Cortex of kidney (tissue), 1 donor: Measurements from ENCODE around the gene UGT1A5.

Experiments used
- DNase-seq: peaks from one replicate; lab custom pipeline; 2025; lab: John Stamatoyannopoulos, UW

The UGT1A5 gene

DNA sequence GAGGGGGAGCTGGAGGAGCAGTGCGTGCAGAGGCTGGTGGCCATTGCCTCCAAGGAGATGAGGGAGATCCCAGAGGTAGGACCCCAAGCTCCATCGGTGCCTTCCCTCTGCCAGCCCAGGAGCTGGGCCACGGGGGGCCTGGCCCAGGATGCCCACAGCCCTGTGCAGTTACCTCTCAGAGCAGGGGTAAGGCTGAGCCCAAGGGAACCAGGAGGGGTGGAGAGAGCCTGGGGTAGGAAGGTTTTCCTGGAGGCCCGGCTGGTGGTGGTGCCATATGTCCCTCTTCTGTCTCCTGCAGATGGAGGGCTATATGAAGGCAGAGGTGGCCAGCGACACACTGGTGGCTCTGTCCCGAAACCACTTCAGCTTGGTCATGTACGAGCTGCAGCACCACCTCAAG is 76.8 kb downstream of the UGT1A5 start:
- no peak for DNase-seq

DNA sequence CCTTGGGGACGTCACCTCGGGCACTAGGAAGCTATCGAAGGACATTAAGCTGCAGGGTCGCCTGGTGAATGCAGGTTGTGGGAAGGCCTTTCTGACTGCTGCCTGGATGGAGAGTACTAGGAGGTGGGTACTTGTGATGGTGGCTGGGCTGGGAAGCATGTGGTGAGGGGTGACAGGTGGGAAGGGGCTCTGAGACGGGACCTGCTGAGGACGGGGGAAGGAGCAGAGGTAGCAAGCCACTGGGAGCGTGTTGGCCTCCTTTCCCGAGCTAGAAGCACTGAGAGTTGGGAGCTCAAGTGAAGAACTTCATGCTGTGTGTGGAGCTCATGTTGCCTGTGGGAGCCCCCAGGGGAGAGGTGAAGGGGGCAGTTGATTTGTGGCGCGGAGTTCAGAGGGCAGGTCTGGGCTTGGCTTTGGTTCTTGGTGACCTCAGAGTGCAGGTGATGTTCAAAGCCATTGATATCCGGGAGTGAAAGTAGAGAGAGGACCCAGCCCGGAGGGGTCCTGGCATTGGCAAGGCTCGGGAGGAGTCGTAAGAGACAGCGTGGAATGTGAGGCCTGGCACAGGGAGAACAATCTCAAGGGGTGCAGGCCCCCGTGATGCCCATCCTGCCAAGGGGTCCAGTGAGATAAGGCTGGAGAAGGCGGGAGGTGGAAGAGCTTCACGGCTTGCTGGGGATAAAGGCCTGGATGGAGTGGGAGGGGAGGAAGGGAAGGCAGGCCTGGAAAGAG is 78.6 kb downstream of the UGT1A5 start:
- no peak for DNase-seq

GRCh38 chr2:233791883-233792329 is 79.2 kb downstream of the UGT1A5 start:
- DNase-seq, result no peak

DNA sequence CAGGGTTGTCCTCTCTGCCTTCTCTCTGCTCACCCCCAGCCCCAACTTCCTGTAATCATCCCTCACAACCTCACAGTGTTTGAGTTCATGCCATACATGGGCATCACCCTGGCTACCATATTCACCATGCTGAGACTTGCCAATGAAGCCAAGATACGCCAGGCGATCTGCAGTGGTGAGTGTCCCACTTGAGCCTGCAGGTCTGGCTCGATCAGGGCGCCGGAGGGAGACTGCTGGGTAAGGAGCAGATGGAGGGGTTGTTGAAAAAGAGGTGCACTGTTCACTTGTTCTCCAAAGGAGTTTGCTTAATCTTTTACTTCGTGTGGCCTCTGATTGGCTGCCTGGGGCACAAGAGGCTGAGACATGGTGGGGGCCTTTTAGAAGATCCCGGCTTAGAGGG is 80.0 kb downstream of the UGT1A5 start:
- no peak for DNase-seq

DNA sequence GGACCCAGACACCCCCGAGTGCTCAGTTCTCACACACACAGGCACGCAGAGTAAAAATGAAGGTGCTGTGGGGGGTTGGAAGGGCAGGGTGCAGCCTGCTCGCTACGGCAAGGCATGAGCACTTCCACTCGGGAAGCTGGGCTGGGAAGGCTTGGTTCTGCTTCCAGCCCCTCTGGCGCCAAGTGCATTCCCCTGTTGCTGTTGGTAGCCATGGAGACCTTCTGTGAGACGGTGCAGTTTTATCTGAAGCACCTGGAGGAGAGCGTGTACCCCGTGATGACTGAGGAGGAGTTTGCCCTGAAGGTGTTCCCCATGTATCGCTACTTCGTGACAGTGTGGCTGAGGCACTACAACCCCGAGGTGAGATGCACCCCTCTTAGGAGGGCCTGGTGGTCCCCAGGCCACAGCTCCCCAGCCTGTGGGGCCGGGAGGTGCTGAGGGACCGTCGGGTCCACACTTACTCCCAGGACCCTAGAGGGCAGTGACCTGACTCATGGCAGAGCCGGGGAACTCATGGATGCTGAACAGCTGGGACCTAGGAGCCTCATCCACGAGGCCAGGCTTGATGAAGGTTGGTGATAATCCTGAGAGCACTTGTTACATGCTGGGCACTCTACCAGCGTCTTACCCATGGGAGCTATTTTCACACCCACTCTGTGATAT is 80.9 kb downstream of the UGT1A5 start:
- no peak for DNase-seq

- no peak for DNase-seq
These were observed 81.5 kb downstream of the UGT1A5 start for GRCh38 chr2:233794128-233794658.

DNA sequence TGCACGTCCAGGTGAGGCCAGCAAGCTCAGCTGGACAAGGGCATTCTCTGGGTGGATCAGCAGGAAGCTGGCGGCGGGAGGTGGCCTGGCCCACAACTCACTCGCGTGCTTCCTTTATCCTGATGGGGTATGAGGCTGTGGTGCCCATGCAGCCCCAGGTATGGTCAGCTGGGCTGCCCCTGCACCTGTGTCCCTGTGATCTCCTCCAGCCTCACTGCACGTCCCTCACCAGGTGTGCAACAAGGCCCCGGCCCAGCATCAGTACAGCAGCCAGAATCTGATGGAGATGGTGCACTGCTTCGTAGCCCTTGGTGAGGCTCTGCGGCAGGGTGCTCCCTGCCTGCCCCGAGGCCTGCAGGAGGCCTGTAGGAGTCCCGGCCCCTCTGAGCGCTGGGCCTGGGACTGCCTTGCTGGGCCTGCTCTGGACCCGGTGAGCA is 83.0 kb downstream of the UGT1A5 start:
- DNase-seq, result no peak

DNA sequence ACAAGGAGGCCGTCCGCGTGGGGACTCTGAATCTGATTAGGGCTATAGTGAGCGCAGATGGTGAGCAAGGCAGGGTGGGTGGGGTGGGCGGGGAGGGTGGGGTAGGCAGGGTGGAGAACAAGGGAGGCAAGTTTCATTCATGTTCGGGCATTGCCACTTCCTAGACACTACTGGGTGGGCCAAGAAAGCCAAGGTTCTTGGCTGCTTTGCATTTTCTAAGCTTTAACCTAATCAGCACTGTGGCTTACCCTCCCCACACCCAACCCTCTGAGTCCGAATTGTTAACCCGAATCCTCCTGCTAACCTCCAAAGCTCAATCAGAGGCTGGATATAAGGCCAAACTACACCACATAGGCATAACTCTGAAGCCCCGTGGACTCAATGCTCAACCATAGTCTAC is 83.5 kb downstream of the UGT1A5 start:
- DNase-seq, result no peak

- DNase-seq, result no peak
These were observed 85.8 kb downstream of the UGT1A5 start for GRCh38 chr2:233798335-233799086.

DNA sequence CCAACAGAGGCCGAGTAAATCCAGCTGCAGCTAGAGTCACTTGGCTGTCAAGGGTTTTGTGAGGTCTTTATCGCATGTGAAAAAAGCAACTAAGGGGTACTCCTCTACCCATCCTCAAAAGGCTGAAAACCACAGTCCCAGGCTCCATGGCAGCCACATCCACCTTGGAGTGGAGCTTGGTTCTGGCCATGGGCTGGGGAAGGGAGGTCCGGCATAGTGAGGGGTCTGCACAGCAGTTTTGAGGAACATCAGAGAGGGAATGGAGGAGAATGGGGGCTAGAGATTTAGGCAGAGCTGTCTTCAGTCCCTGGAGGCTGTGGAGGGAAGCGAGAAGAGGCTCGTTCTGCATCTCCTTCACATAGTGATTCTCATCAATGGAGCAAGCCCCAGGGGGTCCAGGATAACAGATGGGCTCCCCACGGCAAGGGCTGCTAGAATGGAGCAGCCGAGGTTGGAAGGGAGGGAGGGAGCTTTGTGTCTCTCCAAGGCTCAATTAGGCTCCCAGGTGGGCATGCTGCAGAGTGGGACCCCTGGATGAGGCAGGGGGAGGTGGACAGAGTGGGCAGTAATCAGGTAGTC is 86.5 kb downstream of the UGT1A5 start:
- DNase-seq, result no peak

DNA sequence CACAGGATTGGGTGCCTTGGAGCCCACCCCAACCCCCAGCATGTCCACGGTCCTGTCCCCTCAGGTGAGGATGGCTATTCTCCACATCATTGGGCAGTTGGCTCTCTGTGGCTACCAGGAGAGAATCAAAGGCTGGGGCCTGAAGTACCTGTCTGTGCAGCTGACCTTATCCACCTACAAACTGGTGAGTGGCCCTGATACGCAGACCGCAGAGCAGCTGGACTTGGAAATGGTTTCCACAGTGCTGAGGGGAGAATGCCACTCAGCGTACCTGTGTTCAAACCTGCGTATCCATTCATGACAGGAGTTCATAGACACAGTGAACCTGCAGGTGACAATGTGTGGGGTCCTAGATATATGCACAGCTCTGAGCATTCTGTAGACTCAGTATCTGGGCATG is 87.0 kb downstream of the UGT1A5 start:
- DNase-seq, result no peak

- DNase-seq, result no peak
These were observed 87.5 kb downstream of the UGT1A5 start for GRCh38 chr2:233800208-233800607.

GRCh38 chr2:233801357-233802131 is 88.8 kb downstream of the UGT1A5 start:
- no peak for DNase-seq

DNA sequence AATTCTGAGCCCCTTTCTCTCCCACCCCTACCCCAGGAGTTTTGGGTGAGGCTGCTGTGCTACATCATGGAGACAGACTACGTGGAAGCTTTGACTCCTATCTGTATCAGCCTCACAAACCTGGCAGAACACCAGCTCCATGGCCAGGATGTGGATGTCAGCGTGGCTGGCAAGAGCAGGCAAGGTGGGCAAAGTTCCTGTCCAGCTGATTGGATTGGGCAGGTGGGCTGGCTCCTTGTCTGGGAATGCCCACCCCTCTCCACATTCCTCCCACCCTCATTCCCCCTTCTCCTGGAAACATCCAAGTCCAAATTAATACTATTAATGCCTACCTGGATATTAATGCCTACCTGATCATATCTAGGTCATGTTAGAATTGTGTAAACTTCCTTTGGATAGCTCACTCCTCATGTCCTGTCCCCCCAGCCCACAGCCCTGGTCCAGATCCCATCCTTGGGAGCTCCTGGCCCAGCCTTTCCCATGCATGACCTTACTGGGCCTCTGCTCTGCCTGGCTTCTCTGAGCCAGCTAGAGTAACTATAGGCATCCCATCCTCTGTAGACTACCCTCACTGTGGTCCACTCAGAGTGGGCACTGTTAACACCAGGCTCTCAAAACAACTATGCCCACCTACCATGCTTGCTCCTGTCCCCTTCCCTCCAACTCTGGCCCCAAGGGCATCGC is 89.6 kb downstream of the UGT1A5 start:
- no peak for DNase-seq

GRCh38 chr2:233803292-233803911 is 90.7 kb downstream of the UGT1A5 start:
- DNase-seq, result no peak

- DNase-seq, result no peak
These were observed 91.3 kb downstream of the UGT1A5 start for GRCh38 chr2:233803994-233804393.

DNA sequence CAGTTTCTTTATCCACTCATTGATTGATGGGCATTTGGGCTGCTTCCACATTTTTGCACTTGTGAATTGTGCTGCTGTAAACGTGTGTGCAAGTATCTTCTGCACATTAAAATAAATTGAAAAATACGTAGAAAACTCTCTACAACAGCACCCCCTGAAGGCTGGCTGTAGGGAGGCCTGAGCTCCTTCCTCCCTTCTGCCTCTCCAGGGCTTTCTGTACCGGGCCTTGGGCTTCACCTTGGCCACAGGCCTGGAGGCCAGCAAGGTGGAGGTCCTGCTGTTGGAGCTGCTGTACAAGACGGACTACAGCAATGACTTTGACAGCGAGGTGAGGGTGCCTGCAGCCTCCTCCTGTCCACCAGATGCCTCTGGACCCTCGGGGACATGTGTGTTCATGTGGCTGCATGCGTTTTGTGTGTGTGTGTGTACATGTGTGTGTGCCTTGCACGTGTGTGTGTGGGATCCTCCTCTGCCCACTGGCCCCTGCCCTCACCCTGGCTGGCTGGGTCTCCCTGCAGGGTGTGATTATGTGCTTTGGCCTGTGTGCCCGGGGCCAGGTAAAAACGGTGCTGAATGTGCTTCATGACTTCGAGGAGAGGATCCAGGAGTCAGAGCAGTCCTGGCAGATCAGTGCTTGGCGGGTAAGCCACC is 94.6 kb downstream of the UGT1A5 start:
- DNase-seq, result no peak

- DNase-seq, result no peak
These were observed 95.5 kb downstream of the UGT1A5 start for GRCh38 chr2:233807966-233808935.

DNA sequence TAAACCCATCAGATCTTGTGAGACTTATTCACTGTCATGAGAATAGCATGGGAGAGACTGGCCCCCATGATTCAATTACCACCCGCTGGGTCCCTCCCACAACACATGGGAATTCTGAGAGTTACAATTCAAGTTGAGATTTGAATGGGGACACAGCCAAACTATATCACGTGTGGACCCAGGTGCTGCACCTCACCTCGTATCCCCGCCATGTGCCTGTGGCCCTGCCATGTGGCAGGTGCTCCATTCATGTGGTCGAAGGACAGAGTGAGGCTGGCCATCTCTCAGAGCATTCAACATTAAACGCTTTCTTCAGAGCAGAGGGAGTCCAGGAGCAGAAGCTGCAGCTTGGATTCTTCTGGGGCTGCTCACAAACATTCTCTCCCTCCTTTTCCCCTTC is 97.7 kb downstream of the UGT1A5 start:
- no peak for DNase-seq
